Measurements from ENCODE around the gene PHLPP1.

Gene PHLPP1

DNA sequence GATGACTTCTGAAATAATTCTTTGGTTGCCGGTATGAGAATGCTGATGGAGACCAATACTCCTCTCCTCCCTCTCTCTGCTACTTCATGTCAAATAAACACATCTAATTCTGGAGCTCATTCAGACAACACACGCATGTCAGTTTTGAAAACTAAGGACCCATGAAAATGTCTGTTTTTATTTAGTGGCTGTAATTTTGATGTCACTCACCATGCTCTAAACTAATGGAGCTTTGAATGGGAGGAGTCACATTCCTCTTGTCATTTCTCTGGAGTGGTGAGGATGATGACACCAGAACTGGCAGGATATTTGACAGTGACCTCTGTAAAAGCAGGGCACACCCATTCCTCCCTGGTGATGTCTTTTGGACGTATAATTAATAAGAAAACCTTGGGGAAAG lies 163.0 kb downstream of the PHLPP1 start:
- TF ChIP-seq CREB1 (IDR thresholded peaks at IDR 0.05; ENCODE audit: low read depth) = no peak
- TF ChIP-seq, protein P1, sequence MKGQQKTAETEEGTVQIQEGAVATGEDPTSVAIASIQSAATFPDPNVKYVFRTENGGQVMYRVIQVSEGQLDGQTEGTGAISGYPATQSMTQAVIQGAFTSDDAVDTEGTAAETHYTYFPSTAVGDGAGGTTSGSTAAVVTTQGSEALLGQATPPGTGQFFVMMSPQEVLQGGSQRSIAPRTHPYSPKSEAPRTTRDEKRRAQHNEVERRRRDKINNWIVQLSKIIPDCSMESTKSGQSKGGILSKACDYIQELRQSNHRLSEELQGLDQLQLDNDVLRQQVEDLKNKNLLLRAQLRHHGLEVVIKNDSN (IDR thresholded peaks at IDR 0.05) = no peak
- TF ChIP-seq RAD21 (IDR thresholded peaks at IDR 0.05; ENCODE audit: low read depth) = no peak
- no peak for TF ChIP-seq TEAD4 (IDR thresholded peaks at IDR 0.05)
- no peak for TF ChIP-seq CEBPB (IDR thresholded peaks at IDR 0.05)
- TF ChIP-seq ZBTB7A (IDR thresholded peaks at IDR 0.05; ENCODE audit: low read depth) = no peak
- TF ChIP-seq, protein P2, sequence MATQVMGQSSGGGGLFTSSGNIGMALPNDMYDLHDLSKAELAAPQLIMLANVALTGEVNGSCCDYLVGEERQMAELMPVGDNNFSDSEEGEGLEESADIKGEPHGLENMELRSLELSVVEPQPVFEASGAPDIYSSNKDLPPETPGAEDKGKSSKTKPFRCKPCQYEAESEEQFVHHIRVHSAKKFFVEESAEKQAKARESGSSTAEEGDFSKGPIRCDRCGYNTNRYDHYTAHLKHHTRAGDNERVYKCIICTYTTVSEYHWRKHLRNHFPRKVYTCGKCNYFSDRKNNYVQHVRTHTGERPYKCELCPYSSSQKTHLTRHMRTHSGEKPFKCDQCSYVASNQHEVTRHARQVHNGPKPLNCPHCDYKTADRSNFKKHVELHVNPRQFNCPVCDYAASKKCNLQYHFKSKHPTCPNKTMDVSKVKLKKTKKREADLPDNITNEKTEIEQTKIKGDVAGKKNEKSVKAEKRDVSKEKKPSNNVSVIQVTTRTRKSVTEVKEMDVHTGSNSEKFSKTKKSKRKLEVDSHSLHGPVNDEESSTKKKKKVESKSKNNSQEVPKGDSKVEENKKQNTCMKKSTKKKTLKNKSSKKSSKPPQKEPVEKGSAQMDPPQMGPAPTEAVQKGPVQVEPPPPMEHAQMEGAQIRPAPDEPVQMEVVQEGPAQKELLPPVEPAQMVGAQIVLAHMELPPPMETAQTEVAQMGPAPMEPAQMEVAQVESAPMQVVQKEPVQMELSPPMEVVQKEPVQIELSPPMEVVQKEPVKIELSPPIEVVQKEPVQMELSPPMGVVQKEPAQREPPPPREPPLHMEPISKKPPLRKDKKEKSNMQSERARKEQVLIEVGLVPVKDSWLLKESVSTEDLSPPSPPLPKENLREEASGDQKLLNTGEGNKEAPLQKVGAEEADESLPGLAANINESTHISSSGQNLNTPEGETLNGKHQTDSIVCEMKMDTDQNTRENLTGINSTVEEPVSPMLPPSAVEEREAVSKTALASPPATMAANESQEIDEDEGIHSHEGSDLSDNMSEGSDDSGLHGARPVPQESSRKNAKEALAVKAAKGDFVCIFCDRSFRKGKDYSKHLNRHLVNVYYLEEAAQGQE (IDR thresholded peaks at IDR 0.05; ENCODE audit: low read depth) = no peak
- TF ChIP-seq TCF12 (IDR thresholded peaks at IDR 0.05; ENCODE audit: low read depth) = no peak
- TF ChIP-seq EGR1 (IDR thresholded peaks at IDR 0.05) = no peak
- no peak for TF ChIP-seq FOXM1 (IDR thresholded peaks at IDR 0.05; ENCODE audit: borderline replicate concordance, low read depth)
- TF ChIP-seq YY1 (IDR thresholded peaks at IDR 0.05; ENCODE audit: low read depth) = no peak
- TF ChIP-seq TAF1 (IDR thresholded peaks at IDR 0.05; ENCODE audit: low read depth) = no peak
- no peak for TF ChIP-seq NFIC (IDR thresholded peaks at IDR 0.05)

DNA sequence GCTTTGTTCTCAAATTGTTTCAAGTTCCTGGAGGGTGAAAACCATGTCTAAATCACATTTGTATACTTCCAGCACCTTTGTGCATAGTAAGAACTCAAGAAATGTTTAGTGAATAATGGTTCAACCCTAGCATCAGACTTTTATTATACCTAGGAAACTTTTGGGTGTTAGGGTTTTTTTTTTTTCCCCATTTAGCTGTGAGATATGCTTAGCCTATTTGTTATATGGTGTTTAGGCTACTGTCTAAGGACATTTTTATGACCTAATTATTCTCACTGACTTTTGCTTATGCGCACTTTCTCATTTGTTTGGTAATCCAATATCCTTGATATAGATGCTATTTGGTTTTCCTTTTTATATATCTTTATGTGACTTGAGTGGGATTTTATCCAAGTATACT lies 164.7 kb downstream of the PHLPP1 start:
- TF ChIP-seq TCF12 (IDR thresholded peaks at IDR 0.05; ENCODE audit: low read depth) = no peak
- TF ChIP-seq CREB1 (IDR thresholded peaks at IDR 0.05; ENCODE audit: low read depth) = no peak
- no peak for TF ChIP-seq FOXM1 (IDR thresholded peaks at IDR 0.05; ENCODE audit: borderline replicate concordance, low read depth)
- TF ChIP-seq TAF1 (IDR thresholded peaks at IDR 0.05; ENCODE audit: low read depth) = no peak

DNA sequence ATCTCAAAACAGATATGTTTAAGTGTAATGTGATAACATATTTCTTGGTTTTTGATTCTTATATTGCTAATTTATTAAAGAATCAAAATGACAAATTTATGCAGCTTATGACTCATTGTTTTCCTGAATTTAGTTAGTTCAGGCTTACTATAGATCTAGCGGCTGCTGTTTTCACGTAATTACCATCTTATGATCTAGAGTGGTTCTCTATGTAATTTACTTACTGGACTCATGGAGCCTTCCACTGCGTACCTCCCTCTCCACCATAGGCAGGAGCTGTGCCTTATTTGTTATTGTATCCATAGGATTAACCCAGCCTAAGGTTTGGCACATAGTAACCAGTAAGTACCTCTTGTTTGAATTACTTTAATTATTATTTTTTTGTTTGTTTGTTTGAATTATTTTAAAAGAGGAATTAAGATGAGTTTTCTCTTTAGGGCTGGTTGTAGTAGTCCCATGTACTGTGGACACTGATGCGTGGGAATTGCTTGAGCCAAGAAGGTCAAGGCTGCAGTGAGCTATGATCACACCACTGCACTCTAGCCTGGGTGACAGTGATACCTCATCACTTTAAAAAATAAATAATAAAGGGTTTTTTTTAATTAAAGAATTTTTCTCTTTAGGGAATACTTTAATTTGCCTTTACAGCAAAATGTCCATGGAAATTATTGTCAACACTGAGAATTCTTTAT lies 165.5 kb downstream of the PHLPP1 start:
- TF ChIP-seq NFIC (IDR thresholded peaks at IDR 0.05) (no peak), RAD21 (IDR thresholded peaks at IDR 0.05; ENCODE audit: low read depth) (no peak), CEBPB (IDR thresholded peaks at IDR 0.05) (no peak), TCF12 (IDR thresholded peaks at IDR 0.05; ENCODE audit: low read depth) (no peak), TAF1 (IDR thresholded peaks at IDR 0.05; ENCODE audit: low read depth) (no peak), EP300 (IDR thresholded peaks at IDR 0.05; ENCODE audit: borderline replicate concordance) (no peak), FOXM1 (IDR thresholded peaks at IDR 0.05; ENCODE audit: borderline replicate concordance, low read depth) (no peak)
- TF ChIP-seq, protein P2 (IDR thresholded peaks at IDR 0.05; ENCODE audit: low read depth) = no peak
- TF ChIP-seq, protein P3, sequence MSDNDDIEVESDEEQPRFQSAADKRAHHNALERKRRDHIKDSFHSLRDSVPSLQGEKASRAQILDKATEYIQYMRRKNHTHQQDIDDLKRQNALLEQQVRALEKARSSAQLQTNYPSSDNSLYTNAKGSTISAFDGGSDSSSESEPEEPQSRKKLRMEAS (IDR thresholded peaks at IDR 0.05) = no peak

DNA sequence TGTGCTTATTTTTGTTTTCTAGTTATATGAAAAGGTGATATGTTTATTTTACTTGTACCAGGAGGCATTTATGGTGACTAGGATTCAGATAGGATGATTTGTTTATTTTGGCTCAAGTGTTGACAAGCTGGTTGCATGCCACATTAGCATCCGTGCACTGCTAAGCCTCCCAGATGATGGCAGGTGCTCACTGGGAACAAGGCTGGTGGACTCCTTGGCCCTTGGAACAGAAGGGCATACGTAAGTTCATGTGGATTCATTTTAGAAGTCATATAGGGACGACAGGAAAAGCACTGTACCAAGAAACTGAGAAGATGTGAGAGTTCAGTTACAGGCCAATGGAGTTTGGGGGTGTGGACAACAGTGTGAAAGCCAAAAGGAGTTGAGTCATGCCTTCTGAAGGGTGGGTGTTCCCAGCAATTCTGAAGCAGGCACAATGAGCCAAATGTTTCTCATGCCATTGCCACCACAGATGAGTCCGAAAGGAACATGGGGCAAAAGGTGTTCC lies 166.2 kb downstream of the PHLPP1 start:
- TF ChIP-seq CEBPB (IDR thresholded peaks at IDR 0.05) (no peak), RAD21 (IDR thresholded peaks at IDR 0.05; ENCODE audit: low read depth) (no peak), TCF12 (IDR thresholded peaks at IDR 0.05; ENCODE audit: low read depth) (0 out of 2 replicates have a peak, but pooled peaks have one; percentile 31), EP300 (IDR thresholded peaks at IDR 0.05; ENCODE audit: borderline replicate concordance) (0 out of 2 replicates have a peak, but pooled peaks have one; percentile 53), YY1 (IDR thresholded peaks at IDR 0.05; ENCODE audit: low read depth) (0 out of 2 replicates have a peak, but pooled peaks have one; percentile 26), EGR1 (IDR thresholded peaks at IDR 0.05) (no peak), ZBTB7A (IDR thresholded peaks at IDR 0.05; ENCODE audit: low read depth) (no peak), TAF1 (IDR thresholded peaks at IDR 0.05; ENCODE audit: low read depth) (no peak), FOXM1 (IDR thresholded peaks at IDR 0.05; ENCODE audit: borderline replicate concordance, low read depth) (no peak), TEAD4 (IDR thresholded peaks at IDR 0.05) (peak; percentile 79), CREB1 (IDR thresholded peaks at IDR 0.05; ENCODE audit: low read depth) (no peak), NFIC (IDR thresholded peaks at IDR 0.05) (peak; percentile 71)
- TF ChIP-seq, protein P3 (IDR thresholded peaks at IDR 0.05) = 0 out of 2 replicates have a peak, but pooled peaks have one; percentile 42
- TF ChIP-seq, protein P2 (IDR thresholded peaks at IDR 0.05; ENCODE audit: low read depth) = no peak
- TF ChIP-seq, protein P1 (IDR thresholded peaks at IDR 0.05) = no peak
